Astrocyte of the cerebellum (primary cell): Measurements from ENCODE around the gene UPK3A.

Source experiments
- DNase-seq: peaks from one replicate; pipeline ENCODE4 v3.0.0-alpha.2; 2011; ENCODE audit warnings: low read depth
- H3K4me3 ChIP-seq: 2 replicates; pipeline ENCODE4 v1.5.1; 2011; ENCODE audit warnings: mild to moderate bottlenecking, low read depth, low read length, moderate library complexity
- CTCF ChIP-seq: IDR thresholded peaks from 2 replicates; pipeline ENCODE4 v1.5.1; 2012; ENCODE audit warnings: low read length, low read depth, moderate library complexity, mild to moderate bottlenecking; ENCODE audit errors: missing control alignments
- in situ Hi-C: cut with HindIII; loops from 2 replicates; pipeline ENCODE4 v1.10.0; 2017; ENCODE audit warnings: low sequenced_read_pairs

UPK3A gene

GRCh38 chr22:45343143-45343542 lies 58.4 kb downstream of the UPK3A start:
- no peak for DNase-seq
- no peak for TF ChIP-seq CTCF
- no peak overlapping the region for H3K4me3 ChIP-seq
- in situ Hi-C loops, result no loop called here

- in situ Hi-C loops, result no loop called here
- TF ChIP-seq CTCF, result peak; percentile 20
- no peak for DNase-seq
- H3K4me3 ChIP-seq, result no peak overlapping the region
Observed at GRCh38 chr22:45344334-45344733, 59.6 kb downstream of the UPK3A start.
